RWPE2 (cell line): ENCODE measurements around the gene SLC25A6.
"Not testable (repeated sequence)": the region's sequence is repeated elsewhere in the genome, so short reads cannot be mapped to it uniquely, and the experiment has no call there.

Source experiments
- ATAC-seq: fragments of 200-7000 bp; cut with Tn5 transposase; 3 replicates; pipeline ENCODE4 v1.9.1; 2021; ENCODE audit warnings: low read depth
- DNase-seq: peaks from one replicate; pipeline ENCODE4 v3.0.0-alpha.2; 2020; ENCODE audit warnings: low spot score
- H3K27ac ChIP-seq: fragments of 450-650 bp; 2 replicates; pipeline ENCODE4 v1.5.1; 2017; ENCODE audit warnings: mild to moderate bottlenecking; ENCODE audit not compliant: poor library complexity, severe bottlenecking
- H3K27me3 ChIP-seq: fragments of 250-450 bp; sonication (Bioruptor Pico); 2 replicates; pipeline ENCODE4 v1.5.1; 2021; ENCODE audit warnings: mild to moderate bottlenecking, moderate library complexity; ENCODE audit not compliant: insufficient read depth, poor library complexity, severe bottlenecking
- H3K36me3 ChIP-seq: fragments of 250-450 bp; sonication (Bioruptor Pico); 2 replicates; pipeline ENCODE4 v1.5.1; 2020; ENCODE audit warnings: low read depth, mild to moderate bottlenecking, moderate library complexity
- H3K4me1 ChIP-seq: fragments of 250-450 bp; sonication (Bioruptor Pico); 2 replicates; pipeline ENCODE4 v1.5.1; 2021; ENCODE audit warnings: mild to moderate bottlenecking, moderate library complexity; ENCODE audit not compliant: insufficient read depth, poor library complexity, severe bottlenecking
- H3K4me3 ChIP-seq: fragments of 250-450 bp; sonication (Bioruptor Pico); 2 replicates; pipeline ENCODE4 v1.5.1; 2021; ENCODE audit warnings: mild to moderate bottlenecking, moderate library complexity; ENCODE audit not compliant: severe bottlenecking
- H3K9me3 ChIP-seq: fragments of 250-450 bp; sonication (Bioruptor Pico); 2 replicates; pipeline ENCODE4 v1.5.1; 2021; ENCODE audit warnings: mild to moderate bottlenecking, moderate library complexity; ENCODE audit not compliant: severe bottlenecking
- TF ChIP-seq, protein P1 (sequence below): fragments of 450-650 bp; IDR thresholded peaks from one replicate; pipeline ENCODE4 v1.5.1; 2017; ENCODE audit warnings: mild to moderate bottlenecking, moderate library complexity; ENCODE audit not compliant: poor library complexity, severe bottlenecking

Gene SLC25A6

DNA sequence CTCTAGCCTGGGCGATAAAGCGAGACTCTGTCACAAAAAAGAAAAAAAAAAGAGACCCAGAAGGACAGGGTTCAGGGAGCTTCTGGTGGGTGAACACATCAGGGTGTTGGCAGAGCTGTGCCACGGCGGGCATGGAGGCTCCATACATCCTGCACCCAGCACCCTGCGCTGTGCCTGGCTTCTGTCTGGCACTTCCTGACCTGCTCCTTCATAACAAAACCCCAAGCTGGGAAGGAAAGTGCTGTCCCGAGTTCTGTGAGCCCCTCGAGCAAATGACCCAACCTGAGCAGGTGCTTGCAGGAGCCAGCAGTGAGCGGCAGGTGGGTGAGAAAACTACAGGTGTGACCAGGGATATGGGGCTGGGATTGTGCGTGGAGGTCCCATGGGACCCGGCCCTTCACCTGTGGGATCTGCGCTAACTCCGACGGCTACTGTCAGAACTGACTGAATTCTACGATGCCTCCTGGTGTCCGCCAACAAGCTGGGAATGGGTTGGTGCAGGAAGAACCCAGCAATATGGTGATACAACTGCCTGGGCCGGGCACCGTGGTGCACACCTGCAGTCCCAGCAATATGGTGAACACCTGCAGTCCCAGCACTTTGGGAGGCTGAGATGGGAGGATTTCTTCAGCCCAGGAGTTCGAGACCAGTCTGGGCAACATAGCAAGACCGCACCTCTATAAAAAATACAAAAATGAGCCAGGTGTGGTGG, 41.9 kb upstream of the SLC25A6 start:
- Histone ChIP-seq H3K9me3 (no peaks in the 10 kb centered on the region), H3K27ac (no peak overlapping the region), H3K27me3 (no peaks in the 10 kb centered on the region), H3K4me1 (no peaks in the 10 kb centered on the region), H3K4me3 (no peak overlapping the region), H3K36me3 (peaks cover 44% of the 10 kb centered on the region)
- TF ChIP-seq, protein P1, sequence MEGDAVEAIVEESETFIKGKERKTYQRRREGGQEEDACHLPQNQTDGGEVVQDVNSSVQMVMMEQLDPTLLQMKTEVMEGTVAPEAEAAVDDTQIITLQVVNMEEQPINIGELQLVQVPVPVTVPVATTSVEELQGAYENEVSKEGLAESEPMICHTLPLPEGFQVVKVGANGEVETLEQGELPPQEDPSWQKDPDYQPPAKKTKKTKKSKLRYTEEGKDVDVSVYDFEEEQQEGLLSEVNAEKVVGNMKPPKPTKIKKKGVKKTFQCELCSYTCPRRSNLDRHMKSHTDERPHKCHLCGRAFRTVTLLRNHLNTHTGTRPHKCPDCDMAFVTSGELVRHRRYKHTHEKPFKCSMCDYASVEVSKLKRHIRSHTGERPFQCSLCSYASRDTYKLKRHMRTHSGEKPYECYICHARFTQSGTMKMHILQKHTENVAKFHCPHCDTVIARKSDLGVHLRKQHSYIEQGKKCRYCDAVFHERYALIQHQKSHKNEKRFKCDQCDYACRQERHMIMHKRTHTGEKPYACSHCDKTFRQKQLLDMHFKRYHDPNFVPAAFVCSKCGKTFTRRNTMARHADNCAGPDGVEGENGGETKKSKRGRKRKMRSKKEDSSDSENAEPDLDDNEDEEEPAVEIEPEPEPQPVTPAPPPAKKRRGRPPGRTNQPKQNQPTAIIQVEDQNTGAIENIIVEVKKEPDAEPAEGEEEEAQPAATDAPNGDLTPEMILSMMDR: no peak
- ATAC-seq (peak; percentile 24; the same call in 2 of the 3 replicates), DNase-seq (peak; percentile 49)

DNA sequence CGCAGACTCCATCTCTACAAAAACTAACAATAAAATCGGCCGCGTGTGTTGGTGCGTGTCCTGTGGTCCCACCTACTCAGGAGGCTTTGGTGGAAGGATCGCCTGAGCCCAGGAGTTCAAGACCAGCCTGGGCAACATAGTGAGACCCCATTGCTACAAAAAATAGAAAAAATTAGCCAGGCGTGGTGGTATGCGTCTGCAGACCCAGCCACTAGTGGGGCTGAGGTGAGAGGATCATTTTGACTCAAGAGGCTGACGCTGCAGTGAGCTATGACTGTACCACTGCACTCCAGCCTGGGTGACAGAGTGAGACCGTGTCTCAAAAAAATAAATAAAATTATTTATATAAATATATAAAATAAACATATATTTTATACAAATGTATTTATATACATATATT, 38.5 kb upstream of the SLC25A6 start:
- ATAC-seq (no peak), DNase-seq (peak; percentile 16)
- no peaks in the 10 kb centered on the region for H3K4me1 ChIP-seq
- H3K27ac ChIP-seq: no peak overlapping the region
- H3K36me3 ChIP-seq: peaks cover 37% of the 10 kb centered on the region
- TF ChIP-seq, protein P1: no peak
- no peak overlapping the region for H3K4me3 ChIP-seq
- H3K9me3 ChIP-seq: no peaks in the 10 kb centered on the region
- no peaks in the 10 kb centered on the region for H3K27me3 ChIP-seq

DNA sequence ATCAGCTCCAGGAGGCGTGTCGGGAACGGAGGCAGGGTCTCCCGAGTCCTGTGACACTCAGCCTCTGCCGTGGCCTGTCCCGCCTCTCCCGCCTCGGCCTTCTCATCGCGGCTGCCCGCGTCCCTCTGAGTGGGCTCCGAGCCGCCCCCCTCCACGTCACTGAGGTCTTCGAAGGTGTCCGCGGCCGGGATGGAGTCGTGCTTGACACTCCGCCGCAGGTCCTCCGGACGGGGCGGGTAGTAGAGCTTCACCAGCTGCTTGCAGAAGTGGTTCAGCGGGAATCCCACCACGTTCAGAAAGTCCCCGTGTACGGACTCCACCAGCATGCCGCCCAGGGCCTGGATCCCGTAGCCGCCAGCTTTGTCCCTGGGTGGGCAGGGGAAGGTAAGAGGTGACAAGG, 35.8 kb upstream of the SLC25A6 start:
- no peaks in the 10 kb centered on the region for H3K4me1 ChIP-seq
- DNase-seq: peak; percentile 66
- no peak overlapping the region for H3K27ac ChIP-seq
- H3K4me3 ChIP-seq: no peak overlapping the region
- peaks cover 41% of the 10 kb centered on the region for H3K36me3 ChIP-seq
- TF ChIP-seq, protein P1: no peak
- no peak for ATAC-seq
- H3K27me3 ChIP-seq: no peaks in the 10 kb centered on the region
- peaks cover 4% of the 10 kb centered on the region for H3K9me3 ChIP-seq

GRCh38 chrX:1426321-1426720, 34.4 kb upstream of the SLC25A6 start:
- not testable (repeated sequence) for H3K27me3 ChIP-seq, H3K4me3 ChIP-seq, ATAC-seq, H3K4me1 ChIP-seq, H3K27ac ChIP-seq
- peak; percentile 51 for DNase-seq
- H3K36me3 ChIP-seq: peaks cover 48% of the 10 kb centered on the region
- H3K9me3 ChIP-seq: peaks cover 10% of the 10 kb centered on the region

- no peak overlapping the region for H3K4me3 ChIP-seq
These were observed 33.5 kb upstream of the SLC25A6 start for GRCh38 chrX:1425381-1425780.

More at GRCh38 chrX:1425381-1425780, 33.5 kb upstream of the SLC25A6 start:
- Histone ChIP-seq H3K27ac (no peak overlapping the region), H3K27me3 (no peaks in the 10 kb centered on the region), H3K36me3 (peaks cover 50% of the 10 kb centered on the region), H3K9me3 (peaks cover 10% of the 10 kb centered on the region), H3K4me1 (no peaks in the 10 kb centered on the region)
- TF ChIP-seq, protein P1: no peak
- ATAC-seq: no peak
- peak; percentile 46 for DNase-seq
